Forelimb muscle (tissue), 1 donor: ENCODE measurements around the gene SELPLG. TPM values are rescaled to one million over a fixed set of nuclear protein-coding genes. Genes with fewer than 3 reads are reported as not detected.
A peak's percentile ranks its signal among the peaks of the same experiment; 100 is the strongest.
"Not testable (repeated sequence)": the region's sequence is repeated elsewhere in the genome, so short reads cannot be mapped to it uniquely, and the experiment has no call there.

Experiments used
- DNase-seq: peaks from one replicate; pipeline ENCODE4 v3.0.0-alpha.2; 2013; ENCODE audit warnings: low read depth
- polyA plus RNA-seq: library from polyadenylated mRNA; unstranded; fragments of 120-200 nt; gene quantifications from one replicate; pipeline ENCODE4 v1.2.1, GENCODE V29; 2013; ENCODE audit not compliant: insufficient read length

The SELPLG gene, protein sequence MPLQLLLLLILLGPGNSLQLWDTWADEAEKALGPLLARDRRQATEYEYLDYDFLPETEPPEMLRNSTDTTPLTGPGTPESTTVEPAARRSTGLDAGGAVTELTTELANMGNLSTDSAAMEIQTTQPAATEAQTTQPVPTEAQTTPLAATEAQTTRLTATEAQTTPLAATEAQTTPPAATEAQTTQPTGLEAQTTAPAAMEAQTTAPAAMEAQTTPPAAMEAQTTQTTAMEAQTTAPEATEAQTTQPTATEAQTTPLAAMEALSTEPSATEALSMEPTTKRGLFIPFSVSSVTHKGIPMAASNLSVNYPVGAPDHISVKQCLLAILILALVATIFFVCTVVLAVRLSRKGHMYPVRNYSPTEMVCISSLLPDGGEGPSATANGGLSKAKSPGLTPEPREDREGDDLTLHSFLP
- 3.8 TPM for polyA plus RNA-seq

DNA sequence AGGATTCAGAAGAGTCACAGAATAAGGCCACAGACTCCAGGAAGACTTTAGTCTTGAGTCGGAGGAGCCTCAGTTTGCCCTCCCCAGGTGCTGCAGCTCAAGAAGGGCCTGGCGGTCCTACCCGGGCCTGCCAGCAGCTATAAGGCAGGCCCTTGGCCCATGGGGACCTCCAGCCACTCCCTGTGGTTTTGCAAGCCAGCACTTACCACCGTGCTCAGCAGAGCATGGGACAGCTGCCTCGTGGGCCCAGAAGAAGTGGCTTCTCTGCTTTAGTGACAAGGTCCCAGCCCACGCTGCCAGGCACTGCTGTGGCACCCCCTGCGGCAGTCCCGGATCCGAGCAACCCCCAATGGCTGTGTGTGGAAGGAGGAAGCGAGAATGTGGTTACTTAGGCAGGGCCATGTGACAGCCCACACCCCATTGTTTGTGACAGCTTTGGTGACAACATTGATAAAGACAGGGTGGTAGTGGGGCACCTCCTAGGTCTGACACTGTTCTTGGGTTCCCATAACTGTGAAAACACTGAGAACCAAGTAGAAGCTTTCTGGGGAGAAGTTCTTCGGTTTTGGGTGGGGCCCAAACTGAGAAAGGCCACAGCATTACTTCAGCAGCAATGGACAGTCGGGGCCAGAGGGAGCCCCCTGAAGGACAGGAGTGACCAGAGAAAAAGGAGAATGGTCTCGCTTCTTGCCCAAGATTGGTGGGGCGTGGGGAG, at the start of gene SELPLG:
Gene SELPLG (minus strand): TSS at position 361 of the 715 bp plus-strand sequence. CDS start 9,587 bp downstream, outside the sequence.
- no peak for DNase-seq

- DNase-seq: no peak
These were observed 47.6 kb upstream of the SELPLG start for GRCh38 chr12:108681317-108681716.

GRCh38 chr12:108679106-108679681, 45.5 kb upstream of the SELPLG start:
- no peak for DNase-seq

DNA sequence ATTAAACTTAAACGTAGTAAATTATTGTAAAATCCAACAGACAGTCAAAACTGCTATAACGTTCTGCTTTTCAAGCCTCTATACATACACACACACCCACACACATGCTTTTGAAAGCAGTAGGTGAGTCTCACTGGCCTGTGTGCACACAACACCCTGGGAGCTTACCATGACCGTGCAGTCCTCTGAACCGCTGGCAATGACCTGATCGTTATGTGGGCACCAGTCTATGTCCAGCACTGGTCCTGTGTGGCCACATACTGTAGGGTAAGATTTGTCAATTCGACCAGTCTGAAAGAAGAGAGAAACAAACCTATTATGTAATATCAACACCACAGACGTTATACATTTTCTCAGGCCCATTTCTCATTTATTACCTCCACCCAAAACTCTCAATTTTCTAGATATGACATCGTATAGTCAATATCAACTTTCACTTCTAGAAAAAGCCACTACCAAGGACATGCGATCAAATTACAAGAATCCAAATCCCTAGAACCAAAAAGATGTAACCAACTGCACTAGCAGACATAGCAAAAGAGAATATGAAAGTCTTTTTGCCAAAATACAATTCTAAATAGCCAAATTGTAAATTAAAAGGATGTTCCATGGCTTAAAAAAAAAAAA, 44.5 kb upstream of the SELPLG start:
- DNase-seq: no peak

- DNase-seq: no peak
These were observed 43.7 kb upstream of the SELPLG start for GRCh38 chr12:108677381-108677780.

GRCh38 chr12:108676707-108677106, 43.0 kb upstream of the SELPLG start:
- no peak for DNase-seq

DNA sequence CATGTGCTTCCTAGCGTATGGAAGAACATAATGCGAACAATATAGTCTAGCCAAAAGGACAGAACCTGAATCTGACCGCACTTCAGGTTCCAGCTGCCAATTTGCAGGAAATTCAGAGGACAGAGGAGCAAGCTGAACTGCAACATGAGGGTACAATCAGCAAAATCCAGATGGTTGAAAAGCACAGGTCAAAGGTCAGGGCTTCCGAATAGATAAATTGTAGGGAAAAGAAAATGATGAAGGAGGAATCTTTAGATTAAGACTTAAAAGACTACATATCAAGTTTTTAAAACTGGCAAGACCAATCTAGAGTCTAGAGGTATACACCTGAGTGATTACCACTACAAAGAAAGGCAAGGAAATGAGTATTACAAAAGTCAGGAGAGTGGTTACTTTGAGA, 42.1 kb upstream of the SELPLG start:
- no peak for DNase-seq

- no peak for DNase-seq
These were observed 38.4 kb upstream of the SELPLG start for GRCh38 chr12:108672054-108672453.

GRCh38 chr12:108671110-108671509, 37.4 kb upstream of the SELPLG start:
- DNase-seq: no peak

- no peak for DNase-seq
These were observed 36.5 kb upstream of the SELPLG start for GRCh38 chr12:108670066-108670631.

DNA sequence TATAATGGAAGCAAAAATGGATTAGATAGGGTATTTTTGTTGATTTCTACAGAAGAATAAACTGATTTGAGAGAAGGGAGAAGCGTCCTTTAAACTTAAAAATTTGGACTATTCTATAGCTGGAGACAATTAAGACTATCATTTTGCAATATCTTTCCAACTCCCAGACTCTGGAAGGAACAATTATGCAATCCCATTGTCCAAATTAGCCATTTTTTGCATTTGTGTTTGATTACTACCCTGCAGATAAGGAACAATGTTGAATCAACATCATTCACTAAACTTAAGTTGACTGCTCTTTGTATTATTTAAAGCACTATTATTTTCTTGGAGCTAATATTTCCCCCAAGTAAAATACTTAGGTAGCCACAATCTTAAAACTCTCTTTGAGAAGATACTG, 34.8 kb upstream of the SELPLG start:
- no peak for DNase-seq

- DNase-seq: no peak
These were observed 34.4 kb upstream of the SELPLG start for GRCh38 chr12:108668063-108668462.

GRCh38 chr12:108667349-108667748, 33.7 kb upstream of the SELPLG start:
- no peak for DNase-seq

GRCh38 chr12:108666401-108666881, 32.7 kb upstream of the SELPLG start:
- no peak for DNase-seq

DNA sequence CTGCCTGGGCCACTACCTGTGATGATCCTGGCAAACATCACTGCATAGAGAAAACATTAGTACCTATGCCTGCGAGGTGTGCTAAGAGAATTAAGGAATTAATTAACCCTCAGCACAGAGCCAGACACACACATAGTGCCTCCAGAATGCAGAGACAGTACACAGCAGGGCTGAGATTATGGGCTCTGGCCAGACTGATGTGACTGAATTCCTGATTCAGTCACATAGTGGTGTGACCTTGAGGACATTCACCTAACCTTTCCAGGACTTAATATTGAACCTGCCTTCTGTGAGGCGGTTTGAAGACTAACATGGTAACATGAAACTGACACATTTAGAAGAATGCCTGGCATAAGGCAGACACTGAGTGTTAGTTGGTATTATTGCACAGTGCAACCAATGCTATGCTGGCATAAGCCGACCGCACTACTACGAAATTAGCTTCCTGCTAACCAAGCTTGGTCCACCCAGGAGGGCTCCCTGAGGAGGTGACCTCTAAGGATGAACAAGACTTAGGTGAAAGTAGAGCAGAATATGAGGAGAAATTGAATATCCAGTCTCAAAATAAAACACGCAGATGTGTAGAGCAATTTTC, 32.0 kb upstream of the SELPLG start:
- DNase-seq: no peak

- peak; percentile 83 for DNase-seq
These were observed 30.9 kb upstream of the SELPLG start for GRCh38 chr12:108664338-108665258.

- DNase-seq: no peak
These were observed 29.8 kb upstream of the SELPLG start for GRCh38 chr12:108663324-108664015.

DNA sequence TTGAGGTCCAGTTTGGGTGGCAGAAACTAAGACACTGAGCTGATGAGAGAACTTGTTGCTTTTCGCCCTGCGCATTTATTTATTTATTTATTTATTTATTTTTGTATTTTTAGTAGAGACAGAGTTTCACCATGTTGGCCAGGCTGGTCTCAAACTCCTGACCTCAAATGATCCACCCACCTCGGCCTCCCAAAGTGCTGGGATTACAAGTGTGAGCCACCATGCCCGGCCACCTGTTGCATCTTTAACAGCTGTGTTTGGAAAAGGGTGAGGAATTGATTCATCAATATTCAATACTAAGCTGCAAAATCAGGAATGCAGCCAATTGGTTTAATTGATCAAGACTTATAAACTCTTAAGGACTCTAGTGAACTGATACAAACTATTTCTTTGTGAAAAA, 24.4 kb upstream of the SELPLG start:
- DNase-seq: not testable (repeated sequence)

DNA sequence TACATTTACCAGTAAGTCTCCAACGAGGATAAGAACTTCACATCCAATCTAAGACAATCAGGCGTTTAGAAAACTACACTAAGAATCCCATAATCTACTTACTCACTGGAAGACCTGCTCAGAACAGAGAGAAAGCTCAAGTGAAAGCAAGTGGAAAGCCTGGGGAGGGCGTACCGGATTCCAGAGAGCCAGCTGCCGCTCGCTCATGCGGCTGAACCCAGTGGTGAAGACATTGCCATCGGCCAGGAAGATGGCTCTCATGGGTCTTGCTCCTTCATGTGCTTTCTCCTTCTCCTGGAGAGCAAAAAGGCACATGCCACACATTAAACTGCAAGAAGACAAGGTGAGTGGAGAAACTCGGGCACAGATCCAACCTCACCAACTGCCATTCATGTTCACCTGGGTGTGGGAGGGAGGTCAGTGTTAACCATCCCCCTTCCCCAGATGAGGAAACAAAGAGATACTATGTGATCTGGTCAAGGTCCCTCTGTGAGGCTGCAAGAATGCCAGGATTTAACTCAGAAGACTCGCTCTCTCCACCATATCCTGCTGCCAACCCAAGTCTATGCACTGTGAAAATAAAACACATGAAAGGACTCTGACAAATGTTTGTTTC, 23.5 kb upstream of the SELPLG start:
- no peak for DNase-seq
